NT2/D1 (cell line): ENCODE data around the gene ITPK1.

ENCODE experiments used
- SUZ12 ChIP-seq: IDR thresholded peaks from 2 replicates; pipeline ENCODE4 v1.6.1; 2011; ENCODE audit not compliant: insufficient read length, insufficient read depth; ENCODE audit errors: extremely low read depth
- YY1 ChIP-seq: IDR thresholded peaks from 2 replicates; pipeline ENCODE4 v1.6.1; 2011; ENCODE audit not compliant: insufficient read length, insufficient read depth
- ZNF274 ChIP-seq: IDR thresholded peaks from 2 replicates; pipeline ENCODE4 v1.6.1; 2011; ENCODE audit warnings: mild to moderate bottlenecking, low read depth, low read length

DNA sequence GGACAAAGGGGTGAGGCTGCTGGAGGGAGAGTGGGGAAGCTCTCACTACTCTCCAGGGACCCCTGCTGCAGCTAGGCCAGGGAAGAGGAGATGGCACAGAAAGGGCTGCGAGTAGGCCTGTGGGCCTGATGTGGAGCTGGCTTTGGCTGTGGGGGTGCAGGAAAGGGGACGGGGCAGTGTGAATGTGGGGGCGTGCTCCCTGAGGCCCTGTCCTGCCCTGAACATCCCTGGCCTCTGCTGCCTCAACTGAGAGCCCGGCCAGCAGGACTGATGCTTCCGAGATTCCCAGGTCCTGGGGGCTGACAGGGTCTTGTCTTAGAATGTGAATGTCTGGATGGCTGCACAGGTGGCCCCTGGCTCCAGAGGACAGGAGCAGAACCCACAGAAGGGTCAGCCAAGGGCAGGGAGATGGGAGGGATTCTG, 128.6 kb downstream of the ITPK1 start:
- TF ChIP-seq ZNF274 (no peak), SUZ12 (no peak), YY1 (no peak)
